Heart left ventricle (tissue), 16 donors: ENCODE results near the gene KLK7. TPM values are rescaled to one million over a fixed set of nuclear protein-coding genes. Genes with fewer than 3 reads are reported as not detected.

Experiments used
- ATAC-seq, 4 donors: fragments of 200-7000 bp; cut with Tn5 transposase; one replicate each; pipeline ENCODE4 v1.9.1; 2020 to 2022; ENCODE audit warnings: moderate library complexity in 4 of 4, mild to moderate bottlenecking in 3 of 4, moderate number of reproducible peaks in 1 of 4
- DNase-seq, 5 donors: peaks; one replicate each; pipeline ENCODE4 v3.0.0-alpha.2; 2020
- H3K27ac ChIP-seq, 12 donors: fragments of 200-600 bp; sonication (generic) in 4 of 12; one replicate each; pipeline versions ENCODE4 v1.5.0 to v1.8.0; 2016 to 2022; ENCODE audit warnings: mild to moderate bottlenecking in 2 of 12
- H3K27me3 ChIP-seq, 9 donors: fragments of 200-600 bp; sonication (generic) in 2 of 9; one replicate each; pipeline versions ENCODE4 v1.5.1 to v1.8.0; 2016 to 2022; ENCODE audit warnings: mild to moderate bottlenecking in 3 of 9
- H3K36me3 ChIP-seq, 9 donors: fragments of 200-600 bp; sonication (generic) in 2 of 9; one replicate each; pipeline versions ENCODE4 v1.5.0 to v1.8.0; 2018 to 2022; ENCODE audit warnings: mild to moderate bottlenecking in 2 of 9
- H3K4me1 ChIP-seq, 12 donors: fragments of 200-600 bp; sonication (generic) in 4 of 12; one replicate each; pipeline versions ENCODE4 v1.5.0 to v1.8.0; 2016 to 2022; ENCODE audit warnings: mild to moderate bottlenecking in 3 of 12
- H3K4me3 ChIP-seq, 12 donors: fragments of 200-600 bp; sonication (generic) in 4 of 12; one replicate each; pipeline versions ENCODE4 v1.5.0 to v1.8.0; 2017 to 2022; ENCODE audit warnings: mild to moderate bottlenecking in 9 of 12, moderate library complexity in 4 of 12
- H3K9me3 ChIP-seq, 12 donors: fragments of 200-600 bp; sonication (generic) in 4 of 12; one replicate each; pipeline versions ENCODE4 v1.5.0 to v1.8.0; 2016 to 2022; ENCODE audit warnings: mild to moderate bottlenecking in 1 of 12
- CTCF ChIP-seq, 12 donors: fragments of 200-600 bp; sonication (generic) in 4 of 12; IDR thresholded peaks; one replicate each; pipeline versions ENCODE4 v1.5.0 to v1.8.0; 2018 to 2022; ENCODE audit warnings: antibody characterized with exemption in 12 of 12, mild to moderate bottlenecking in 5 of 12
- POLR2A ChIP-seq, 2 donors: fragments of 450-650 bp; IDR thresholded peaks; one replicate each; pipeline ENCODE4 v1.6.1; 2017; ENCODE audit warnings: antibody characterized with exemption in 2 of 2, mild to moderate bottlenecking in 2 of 2, moderate library complexity in 2 of 2
- WGBS, 4 donors: extraction: QIAGEN DNeasy Blood & Tissue Kit in 2 of 4; methylation state at CpG; one replicate each; pipeline versions ENCODE4 v1.1.5 to v1.1.7; 2013 to 2018; 5-methylcytosine and 5-hydroxymethylcytosine counted together
- intact Hi-C, 10 donors: fragments of 100-400 bp; cut with DNase I; formaldehyde crosslinking; loops; one replicate each; pipeline versions ENCODE4 v1.11.1 to v1.14.2; 2022
- polyA plus RNA-seq, 2 donors: library from polyadenylated mRNA; stranded (reverse); fragments of 200-250 nt; gene quantifications; one replicate each; pipeline ENCODE4 v1.2.3, GENCODE V29; 2013
- total RNA-seq, 9 donors: library from RNA; depleted of rRNA in 2 of 9; stranded (reverse); fragments of >200 nt in 2 of 9; fragmentation: NEBNext Ultra II Directional in 3 of 9; extraction: Animal tissue kit (Norgen Biotek cat#: 25700) in 3 of 9; gene quantifications; one replicate each; pipeline versions ENCODE4 v1.1.0 to v1.2.4, GENCODE V29; 2016 to 2023
- donor health status: ischemic (EF 13 %, LVEDD 7.1; RV severe dilation, severe dysfunction).
- donor health status: healthy with polysubstance abuse.
- donor health status: DM: no; HTN: yes; CAD: no.
- donor health status: DM: no; HTN: no; CAD: no.
- donor health status: ischemic (EF 25% LVEDD 6.9; RV normal size, moderate dysfunction).
- donor health status: ischemic (EF 25% LVEDD 5.7; RV mildly dilated, moderate dysfunction).
- donor health status: healthy.
- donor health status: DM: yes; HTN: yes; CAD: no.
- donor health status: ischemic (EF 35%, LVEDD 5.7; RV mildly dilated, moderate dysfunction).
- donor health status: nonischemic (EF 11% LVEDD 7.7; RV severe dilation, severe dysfunction).
- donor health status: DM: yes; HTN: yes; CAD: no.
- donor health status: PGD.
- donor health status: ischemic (EF 29% LVEDD 5.4; RV normal size, mild dysfunction).
- donor health status: nonischemic (EF 23%, LVEDD 6.1; RV moderate dilation, normal function).

The KLK7 gene
- total and polyA plus RNA-seq, 11 donors, result 4.1 TPM; not detected in 10

GRCh38 chr19:51018745-51019543 is 35.2 kb upstream of the KLK7 start:
- DNase-seq (no peak), ATAC-seq (peak in 2 of 4 donors; percentile 21 to 43)
- no peaks in the 10 kb centered on the region for H3K36me3 ChIP-seq
- intact Hi-C loops, result loop anchor here in 4 of 10 donors (2.0 to 10.0 kb wide), 4 partner anchors 76 to 146 kb away; no protein-coding TSS in a partner anchor
- peak overlapping the region; percentile 11 to 51 (median 42) for H3K4me3 ChIP-seq
- WGBS, 4 donors, result 2 to 4% (median 2%) methylated on average over 42 to 68 of the region's 68 CpGs
- H3K9me3 ChIP-seq, result no peaks in the 10 kb centered on the region
- H3K27me3 ChIP-seq, result peaks cover 29 to 73% (median 53%) of the 10 kb centered on the region in 9 donors
- H3K27ac ChIP-seq, result peak overlapping the region in 2 of 12 donors; percentile 17 to 23
- TF ChIP-seq POLR2A (IDR thresholded peaks at IDR 0.05), result no peak
- TF ChIP-seq CTCF (IDR thresholded peaks at IDR 0.05), result no peak
- peaks cover 0 to 33% (median 15%) of the 10 kb centered on the region in 12 donors for H3K4me1 ChIP-seq

GRCh38 chr19:51016798-51017683 is 33.3 kb upstream of the KLK7 start:
- no peaks in the 10 kb centered on the region for H3K9me3 ChIP-seq
- no peaks in the 10 kb centered on the region for H3K36me3 ChIP-seq
- TF ChIP-seq POLR2A (IDR thresholded peaks at IDR 0.05) (no peak), CTCF (IDR thresholded peaks at IDR 0.05) (peak; percentile 28 to 76 (median 60))
- peak in 3 of 5 donors; percentile 30 to 55 (median 43) for DNase-seq
- peak overlapping the region in 11 of 12 donors; percentile 7 to 48 (median 37) for H3K4me3 ChIP-seq
- intact Hi-C loops, result loop anchor here in 3 of 10 donors (5.0 to 10.0 kb wide), 3 partner anchors 80 to 148 kb away; no protein-coding TSS in a partner anchor
- peaks cover 30 to 78% (median 56%) of the 10 kb centered on the region in 9 donors for H3K27me3 ChIP-seq
- peak in 3 of 4 donors; percentile 39 to 65 (median 57) for ATAC-seq
- peaks cover 0 to 33% (median 15%) of the 10 kb centered on the region in 12 donors for H3K4me1 ChIP-seq
- WGBS, 4 donors, result 2 to 3% (median 2%) methylated on average over 50 to 68 of the region's 68 CpGs
- H3K27ac ChIP-seq, result no peak overlapping the region

- Histone ChIP-seq H3K9me3 (no peaks in the 10 kb centered on the region), H3K27ac (no peak overlapping the region), H3K4me1 (peaks cover 0 to 31% (median 15%) of the 10 kb centered on the region in 12 donors), H3K36me3 (no peaks in the 10 kb centered on the region), H3K4me3 (no peak overlapping the region), H3K27me3 (peaks cover 30 to 87% (median 56%) of the 10 kb centered on the region in 9 donors)
- intact Hi-C loops, result loop anchor here in 3 of 10 donors (5.0 to 10.0 kb wide), 3 partner anchors 81 to 149 kb away; no protein-coding TSS in a partner anchor
- TF ChIP-seq CTCF (IDR thresholded peaks at IDR 0.05) (no peak), POLR2A (IDR thresholded peaks at IDR 0.05) (no peak)
- WGBS, 4 donors, result 84 to 90% (median 87%) methylated on average over 16 to 19 of the region's 19 CpGs
- DNase-seq (no peak), ATAC-seq (no peak)
These were observed 32.1 kb upstream of the KLK7 start for GRCh38 chr19:51015691-51016267.
